Measurements from ENCODE around the gene R3HDML. TPM values are rescaled to one million over a fixed set of nuclear protein-coding genes. Genes with fewer than 3 reads are reported as not detected.
A peak's percentile ranks its signal among the peaks of the same experiment; 100 is the strongest.

R3HDML gene
- total and polyA plus RNA-seq, 2 of the 13 experiments (the other 11 are each of a cell fraction or from before 2014, with no cell fraction given), result not detected

DNA sequence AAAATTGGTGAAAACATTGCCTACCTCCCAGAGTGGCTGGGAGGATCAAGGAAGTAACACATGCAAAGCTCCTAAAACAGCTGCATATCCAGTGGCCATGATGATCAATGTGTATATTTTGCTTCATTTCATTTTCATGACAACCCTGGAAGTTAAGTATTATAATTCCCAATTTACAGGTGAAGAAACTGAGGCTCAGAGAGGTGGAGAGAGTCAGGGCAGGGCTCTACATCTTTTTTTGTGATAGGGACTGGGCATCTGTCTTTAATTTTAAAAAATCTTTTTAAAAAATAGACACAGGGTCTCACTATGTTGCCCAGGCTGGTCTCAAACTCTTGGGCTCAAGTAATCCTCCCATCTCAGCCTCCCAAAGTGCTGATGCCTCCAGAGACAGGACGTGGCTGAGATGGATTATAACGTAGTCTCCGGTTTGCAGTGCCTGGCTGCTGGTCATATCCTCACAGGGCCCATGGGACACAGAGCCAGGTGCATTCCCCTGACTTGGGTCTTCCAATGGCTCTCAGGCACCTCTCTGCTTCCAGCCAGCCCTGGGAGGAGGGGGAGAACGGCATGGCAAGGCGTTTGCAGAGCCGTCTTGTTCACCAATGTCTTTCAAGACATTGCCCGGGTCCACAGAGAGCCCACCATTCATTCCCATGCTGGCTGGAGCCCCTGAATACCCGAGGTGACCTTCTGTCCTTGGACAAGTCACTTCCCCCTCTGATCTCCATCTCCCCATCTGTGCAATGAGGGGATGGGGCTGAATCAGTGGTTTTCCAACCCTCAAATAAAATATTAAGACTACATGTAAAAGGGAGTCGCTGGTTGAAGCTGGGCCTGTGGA lies 57.0 kb downstream of the R3HDML start (continued):
- TF ChIP-seq, protein P1, sequence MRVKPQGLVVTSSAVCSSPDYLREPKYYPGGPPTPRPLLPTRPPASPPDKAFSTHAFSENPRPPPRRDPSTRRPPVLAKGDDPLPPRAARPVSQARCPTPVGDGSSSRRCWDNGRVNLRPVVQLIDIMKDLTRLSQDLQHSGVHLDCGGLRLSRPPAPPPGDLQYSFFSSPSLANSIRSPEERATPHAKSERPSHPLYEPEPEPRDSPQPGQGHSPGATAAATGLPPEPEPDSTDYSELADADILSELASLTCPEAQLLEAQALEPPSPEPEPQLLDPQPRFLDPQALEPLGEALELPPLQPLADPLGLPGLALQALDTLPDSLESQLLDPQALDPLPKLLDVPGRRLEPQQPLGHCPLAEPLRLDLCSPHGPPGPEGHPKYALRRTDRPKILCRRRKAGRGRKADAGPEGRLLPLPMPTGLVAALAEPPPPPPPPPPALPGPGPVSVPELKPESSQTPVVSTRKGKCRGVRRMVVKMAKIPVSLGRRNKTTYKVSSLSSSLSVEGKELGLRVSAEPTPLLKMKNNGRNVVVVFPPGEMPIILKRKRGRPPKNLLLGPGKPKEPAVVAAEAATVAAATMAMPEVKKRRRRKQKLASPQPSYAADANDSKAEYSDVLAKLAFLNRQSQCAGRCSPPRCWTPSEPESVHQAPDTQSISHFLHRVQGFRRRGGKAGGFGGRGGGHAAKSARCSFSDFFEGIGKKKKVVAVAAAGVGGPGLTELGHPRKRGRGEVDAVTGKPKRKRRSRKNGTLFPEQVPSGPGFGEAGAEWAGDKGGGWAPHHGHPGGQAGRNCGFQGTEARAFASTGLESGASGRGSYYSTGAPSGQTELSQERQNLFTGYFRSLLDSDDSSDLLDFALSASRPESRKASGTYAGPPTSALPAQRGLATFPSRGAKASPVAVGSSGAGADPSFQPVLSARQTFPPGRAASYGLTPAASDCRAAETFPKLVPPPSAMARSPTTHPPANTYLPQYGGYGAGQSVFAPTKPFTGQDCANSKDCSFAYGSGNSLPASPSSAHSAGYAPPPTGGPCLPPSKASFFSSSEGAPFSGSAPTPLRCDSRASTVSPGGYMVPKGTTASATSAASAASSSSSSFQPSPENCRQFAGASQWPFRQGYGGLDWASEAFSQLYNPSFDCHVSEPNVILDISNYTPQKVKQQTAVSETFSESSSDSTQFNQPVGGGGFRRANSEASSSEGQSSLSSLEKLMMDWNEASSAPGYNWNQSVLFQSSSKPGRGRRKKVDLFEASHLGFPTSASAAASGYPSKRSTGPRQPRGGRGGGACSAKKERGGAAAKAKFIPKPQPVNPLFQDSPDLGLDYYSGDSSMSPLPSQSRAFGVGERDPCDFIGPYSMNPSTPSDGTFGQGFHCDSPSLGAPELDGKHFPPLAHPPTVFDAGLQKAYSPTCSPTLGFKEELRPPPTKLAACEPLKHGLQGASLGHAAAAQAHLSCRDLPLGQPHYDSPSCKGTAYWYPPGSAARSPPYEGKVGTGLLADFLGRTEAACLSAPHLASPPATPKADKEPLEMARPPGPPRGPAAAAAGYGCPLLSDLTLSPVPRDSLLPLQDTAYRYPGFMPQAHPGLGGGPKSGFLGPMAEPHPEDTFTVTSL (CRISPR knock-in tag; IDR thresholded peaks at IDR 0.05; ENCODE audit: borderline replicate concordance), result no peak
- TF ChIP-seq ZNF766 (CRISPR knock-in tag; IDR thresholded peaks at IDR 0.05; ENCODE audit: borderline replicate concordance) (no peak), HNRNPH1 (optimal IDR thresholded peaks at IDR 0.05; ENCODE audit: low read depth, low read length) (no peak), ZNF124 (CRISPR knock-in tag; IDR thresholded peaks at IDR 0.05) (no peak), RXRB (CRISPR knock-in tag; IDR thresholded peaks at IDR 0.05; ENCODE audit: borderline replicate concordance) (no peak), THYN1 (CRISPR knock-in tag; IDR thresholded peaks at IDR 0.05; ENCODE audit: borderline replicate concordance, low read depth) (no peak; the same call in 1 of the 2 replicates), ONECUT2 (CRISPR knock-in tag; IDR thresholded peaks at IDR 0.05) (no peak), ARNT (IDR thresholded peaks at IDR 0.05) (no peak), ZNF564 (CRISPR knock-in tag; IDR thresholded peaks at IDR 0.05) (no peak)
- TF ChIP-seq, protein P2, sequence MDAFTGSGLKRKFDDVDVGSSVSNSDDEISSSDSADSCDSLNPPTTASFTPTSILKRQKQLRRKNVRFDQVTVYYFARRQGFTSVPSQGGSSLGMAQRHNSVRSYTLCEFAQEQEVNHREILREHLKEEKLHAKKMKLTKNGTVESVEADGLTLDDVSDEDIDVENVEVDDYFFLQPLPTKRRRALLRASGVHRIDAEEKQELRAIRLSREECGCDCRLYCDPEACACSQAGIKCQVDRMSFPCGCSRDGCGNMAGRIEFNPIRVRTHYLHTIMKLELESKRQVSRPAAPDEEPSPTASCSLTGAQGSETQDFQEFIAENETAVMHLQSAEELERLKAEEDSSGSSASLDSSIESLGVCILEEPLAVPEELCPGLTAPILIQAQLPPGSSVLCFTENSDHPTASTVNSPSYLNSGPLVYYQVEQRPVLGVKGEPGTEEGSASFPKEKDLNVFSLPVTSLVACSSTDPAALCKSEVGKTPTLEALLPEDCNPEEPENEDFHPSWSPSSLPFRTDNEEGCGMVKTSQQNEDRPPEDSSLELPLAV (CRISPR knock-in tag; conservative IDR thresholded peaks at IDR 0.05; ENCODE audit: low read depth), result 0 out of 2 replicates have a peak, but pooled peaks have one; percentile 73
- TF ChIP-seq, protein P3, sequence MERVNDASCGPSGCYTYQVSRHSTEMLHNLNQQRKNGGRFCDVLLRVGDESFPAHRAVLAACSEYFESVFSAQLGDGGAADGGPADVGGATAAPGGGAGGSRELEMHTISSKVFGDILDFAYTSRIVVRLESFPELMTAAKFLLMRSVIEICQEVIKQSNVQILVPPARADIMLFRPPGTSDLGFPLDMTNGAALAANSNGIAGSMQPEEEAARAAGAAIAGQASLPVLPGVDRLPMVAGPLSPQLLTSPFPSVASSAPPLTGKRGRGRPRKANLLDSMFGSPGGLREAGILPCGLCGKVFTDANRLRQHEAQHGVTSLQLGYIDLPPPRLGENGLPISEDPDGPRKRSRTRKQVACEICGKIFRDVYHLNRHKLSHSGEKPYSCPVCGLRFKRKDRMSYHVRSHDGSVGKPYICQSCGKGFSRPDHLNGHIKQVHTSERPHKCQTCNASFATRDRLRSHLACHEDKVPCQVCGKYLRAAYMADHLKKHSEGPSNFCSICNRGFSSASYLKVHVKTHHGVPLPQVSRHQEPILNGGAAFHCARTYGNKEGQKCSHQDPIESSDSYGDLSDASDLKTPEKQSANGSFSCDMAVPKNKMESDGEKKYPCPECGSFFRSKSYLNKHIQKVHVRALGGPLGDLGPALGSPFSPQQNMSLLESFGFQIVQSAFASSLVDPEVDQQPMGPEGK (CRISPR knock-in tag; IDR thresholded peaks at IDR 0.05), result no peak
- TF ChIP-seq, protein P4, sequence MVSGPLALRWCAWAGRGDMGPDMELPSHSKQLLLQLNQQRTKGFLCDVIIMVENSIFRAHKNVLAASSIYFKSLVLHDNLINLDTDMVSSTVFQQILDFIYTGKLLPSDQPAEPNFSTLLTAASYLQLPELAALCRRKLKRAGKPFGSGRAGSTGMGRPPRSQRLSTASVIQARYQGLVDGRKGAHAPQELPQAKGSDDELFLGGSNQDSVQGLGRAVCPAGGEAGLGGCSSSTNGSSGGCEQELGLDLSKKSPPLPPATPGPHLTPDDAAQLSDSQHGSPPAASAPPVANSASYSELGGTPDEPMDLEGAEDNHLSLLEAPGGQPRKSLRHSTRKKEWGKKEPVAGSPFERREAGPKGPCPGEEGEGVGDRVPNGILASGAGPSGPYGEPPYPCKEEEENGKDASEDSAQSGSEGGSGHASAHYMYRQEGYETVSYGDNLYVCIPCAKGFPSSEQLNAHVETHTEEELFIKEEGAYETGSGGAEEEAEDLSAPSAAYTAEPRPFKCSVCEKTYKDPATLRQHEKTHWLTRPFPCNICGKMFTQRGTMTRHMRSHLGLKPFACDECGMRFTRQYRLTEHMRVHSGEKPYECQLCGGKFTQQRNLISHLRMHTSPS (CRISPR knock-in tag; IDR thresholded peaks at IDR 0.05; ENCODE audit: low read depth), result no peak
- TF ChIP-seq, protein P5, sequence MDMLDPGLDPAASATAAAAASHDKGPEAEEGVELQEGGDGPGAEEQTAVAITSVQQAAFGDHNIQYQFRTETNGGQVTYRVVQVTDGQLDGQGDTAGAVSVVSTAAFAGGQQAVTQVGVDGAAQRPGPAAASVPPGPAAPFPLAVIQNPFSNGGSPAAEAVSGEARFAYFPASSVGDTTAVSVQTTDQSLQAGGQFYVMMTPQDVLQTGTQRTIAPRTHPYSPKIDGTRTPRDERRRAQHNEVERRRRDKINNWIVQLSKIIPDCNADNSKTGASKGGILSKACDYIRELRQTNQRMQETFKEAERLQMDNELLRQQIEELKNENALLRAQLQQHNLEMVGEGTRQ (IDR thresholded peaks at IDR 0.05; ENCODE audit: low read depth, low read length), result no peak
- TF ChIP-seq, protein P5 (CRISPR knock-in tag; IDR thresholded peaks at IDR 0.05; ENCODE audit: borderline replicate concordance), result no peak

Measured in HepG2 (cell line).